WTC11 (cell line): ENCODE results near the gene ITPR2.
"Not testable (repeated sequence)": the region's sequence is repeated elsewhere in the genome, so short reads cannot be mapped to it uniquely, and the experiment has no call there.

Experiments
- ARID4B ChIP-seq: sonication (generic); formaldehyde crosslinking; IDR thresholded peaks from 2 replicates; pipeline ENCODE4 v1.8.0; 2023; ENCODE audit warnings: missing genetic modification reagents, mild to moderate bottlenecking, borderline replicate concordance
- CTCF ChIP-seq: fragments of 200-600 bp; IDR thresholded peaks from 2 replicates; pipeline ENCODE4 v1.8.0; 2022; ENCODE audit warnings: antibody characterized with exemption
- FOXP1 ChIP-seq: sonication (generic); formaldehyde crosslinking; IDR thresholded peaks from 2 replicates; pipeline ENCODE4 v1.8.0; 2022; ENCODE audit warnings: missing genetic modification reagents, mild to moderate bottlenecking, moderate library complexity, borderline replicate concordance
- FOXP4 ChIP-seq: sonication (generic); formaldehyde crosslinking; IDR thresholded peaks from 2 replicates; pipeline ENCODE4 v1.8.0; 2022; ENCODE audit warnings: mild to moderate bottlenecking, missing genetic modification reagents
- HMGXB4 ChIP-seq: sonication (generic); formaldehyde crosslinking; IDR thresholded peaks from 2 replicates; pipeline ENCODE4 v1.8.1; 2023; ENCODE audit warnings: mild to moderate bottlenecking, moderate library complexity, missing genetic modification reagents
- MXD4 ChIP-seq: fragments of 250-450 bp; sonication (Bioruptor Pico); IDR thresholded peaks from 2 replicates; pipeline ENCODE4 v1.8.0; 2021; ENCODE audit warnings: mild to moderate bottlenecking, moderate library complexity, borderline replicate concordance
- NFYB ChIP-seq: sonication (generic); formaldehyde crosslinking; conservative IDR thresholded peaks from 2 replicates; pipeline ENCODE4 v1.8.0; 2022; ENCODE audit warnings: low read depth, missing genetic modification reagents
- STAT6 ChIP-seq: sonication (generic); formaldehyde crosslinking; conservative IDR thresholded peaks from 2 replicates; pipeline ENCODE4 v1.8.1; 2023; ENCODE audit warnings: mild to moderate bottlenecking, low read depth, missing genetic modification reagents, moderate library complexity
- ZNF121 ChIP-seq: sonication (generic); formaldehyde crosslinking; IDR thresholded peaks from 2 replicates; pipeline ENCODE4 v1.8.0; 2023; ENCODE audit warnings: missing genetic modification reagents
- ZNF263 ChIP-seq: sonication (generic); formaldehyde crosslinking; IDR thresholded peaks from 2 replicates; pipeline ENCODE4 v1.8.1; 2022; ENCODE audit warnings: low read depth, mild to moderate bottlenecking, moderate library complexity, missing genetic modification reagents
- ZNF281 ChIP-seq: sonication (generic); formaldehyde crosslinking; IDR thresholded peaks from 2 replicates; pipeline ENCODE4 v1.8.0; 2023; ENCODE audit warnings: mild to moderate bottlenecking, missing genetic modification reagents

- TF ChIP-seq MXD4 (CRISPR knock-in tag); CTCF; NFYB (CRISPR knock-in tag); FOXP4 (CRISPR knock-in tag); FOXP1 (CRISPR knock-in tag); STAT6 (CRISPR knock-in tag); ZNF281 (CRISPR knock-in tag); ARID4B (CRISPR knock-in tag); ZNF263; HMGXB4 (CRISPR knock-in tag); ZNF121: not testable (repeated sequence)
Measured at GRCh38 chr12:26729137-26729671, 103.8 kb downstream of the ITPR2 start.
